Bronchial epithelial cell (primary cell): ENCODE measurements around the gene HBG2. TPM values are rescaled to one million over a fixed set of nuclear protein-coding genes. Genes with fewer than 3 reads are reported as not detected.
"Not testable (repeated sequence)": the region's sequence is repeated elsewhere in the genome, so short reads cannot be mapped to it uniquely, and the experiment has no call there.

Experiments
- DNase-seq: peaks from one replicate; pipeline ENCODE4 v3.0.0-alpha.2; 2010; ENCODE audit warnings: low read depth
- FAIRE-seq: peaks from 2 replicates; lab custom pipeline; 2011; peaks lifted over from hg19 to GRCh38; lab: Jason Lieb, UNC
- H3K27me3 ChIP-seq: 2 replicates; pipeline ENCODE4 v1.5.1; 2011; ENCODE audit warnings: low read length; ENCODE audit not compliant: control insufficient read depth, insufficient read depth
- H3K36me3 ChIP-seq: 2 replicates; pipeline ENCODE4 v1.5.1; 2011; ENCODE audit warnings: low read length; ENCODE audit not compliant: control insufficient read depth, insufficient read depth
- H3K4me3 ChIP-seq: 2 replicates; pipeline ENCODE4 v1.5.1; 2011; ENCODE audit warnings: mild to moderate bottlenecking, low read depth, low read length, control low read depth
- total RNA-seq: library from RNA; depleted of rRNA; stranded (reverse); fragments of >200 nt; gene quantifications from 2 replicates; pipeline ENCODE4 v1.2.1, GENCODE V29; 2014
- TF ChIP-seq, protein P1 (sequence below): IDR thresholded peaks from 2 replicates; pipeline ENCODE4 v1.5.1; 2011; ENCODE audit warnings: mild to moderate bottlenecking, moderate library complexity, low read length, control low read depth, inconsistent platforms; ENCODE audit not compliant: insufficient read depth, severe bottlenecking

Gene HBG2
- total RNA-seq, 1 donor from 2014 or later: not detected

DNA sequence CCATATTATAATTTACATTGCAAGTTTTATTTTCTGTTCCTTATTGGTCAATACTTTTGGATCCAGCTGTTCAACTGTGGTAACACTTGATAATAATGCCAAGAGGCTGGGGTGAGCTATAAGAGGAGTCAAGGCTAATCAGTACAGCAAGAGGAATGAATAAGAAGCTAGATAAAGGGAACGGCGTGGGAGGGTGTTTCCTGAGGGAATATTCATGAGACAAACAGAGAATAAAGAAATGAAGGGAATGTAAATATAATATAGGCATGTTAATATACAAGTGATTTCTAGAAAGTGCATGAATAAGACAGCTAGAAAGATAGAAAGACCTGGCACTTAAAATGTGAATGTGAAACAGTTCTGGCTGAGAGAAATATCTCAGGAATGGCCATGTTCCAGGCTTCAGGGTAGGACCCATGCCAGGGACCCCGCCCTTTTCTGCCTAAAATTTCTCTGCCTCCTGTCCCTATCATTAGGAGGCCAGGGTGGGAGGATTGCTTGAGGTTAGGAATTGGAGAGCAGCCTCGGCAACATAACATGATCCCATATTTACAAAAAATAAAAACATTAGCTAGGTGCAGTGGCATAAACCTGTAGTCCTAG lies 43.2 kb upstream of the HBG2 start:
- TF ChIP-seq, protein P1, sequence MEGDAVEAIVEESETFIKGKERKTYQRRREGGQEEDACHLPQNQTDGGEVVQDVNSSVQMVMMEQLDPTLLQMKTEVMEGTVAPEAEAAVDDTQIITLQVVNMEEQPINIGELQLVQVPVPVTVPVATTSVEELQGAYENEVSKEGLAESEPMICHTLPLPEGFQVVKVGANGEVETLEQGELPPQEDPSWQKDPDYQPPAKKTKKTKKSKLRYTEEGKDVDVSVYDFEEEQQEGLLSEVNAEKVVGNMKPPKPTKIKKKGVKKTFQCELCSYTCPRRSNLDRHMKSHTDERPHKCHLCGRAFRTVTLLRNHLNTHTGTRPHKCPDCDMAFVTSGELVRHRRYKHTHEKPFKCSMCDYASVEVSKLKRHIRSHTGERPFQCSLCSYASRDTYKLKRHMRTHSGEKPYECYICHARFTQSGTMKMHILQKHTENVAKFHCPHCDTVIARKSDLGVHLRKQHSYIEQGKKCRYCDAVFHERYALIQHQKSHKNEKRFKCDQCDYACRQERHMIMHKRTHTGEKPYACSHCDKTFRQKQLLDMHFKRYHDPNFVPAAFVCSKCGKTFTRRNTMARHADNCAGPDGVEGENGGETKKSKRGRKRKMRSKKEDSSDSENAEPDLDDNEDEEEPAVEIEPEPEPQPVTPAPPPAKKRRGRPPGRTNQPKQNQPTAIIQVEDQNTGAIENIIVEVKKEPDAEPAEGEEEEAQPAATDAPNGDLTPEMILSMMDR: no peak
- DNase-seq: no peak
- FAIRE-seq: no peak
- Histone ChIP-seq H3K36me3 (no peaks in the 10 kb centered on the region), H3K4me3 (no peak overlapping the region), H3K27me3 (no peaks in the 10 kb centered on the region)

DNA sequence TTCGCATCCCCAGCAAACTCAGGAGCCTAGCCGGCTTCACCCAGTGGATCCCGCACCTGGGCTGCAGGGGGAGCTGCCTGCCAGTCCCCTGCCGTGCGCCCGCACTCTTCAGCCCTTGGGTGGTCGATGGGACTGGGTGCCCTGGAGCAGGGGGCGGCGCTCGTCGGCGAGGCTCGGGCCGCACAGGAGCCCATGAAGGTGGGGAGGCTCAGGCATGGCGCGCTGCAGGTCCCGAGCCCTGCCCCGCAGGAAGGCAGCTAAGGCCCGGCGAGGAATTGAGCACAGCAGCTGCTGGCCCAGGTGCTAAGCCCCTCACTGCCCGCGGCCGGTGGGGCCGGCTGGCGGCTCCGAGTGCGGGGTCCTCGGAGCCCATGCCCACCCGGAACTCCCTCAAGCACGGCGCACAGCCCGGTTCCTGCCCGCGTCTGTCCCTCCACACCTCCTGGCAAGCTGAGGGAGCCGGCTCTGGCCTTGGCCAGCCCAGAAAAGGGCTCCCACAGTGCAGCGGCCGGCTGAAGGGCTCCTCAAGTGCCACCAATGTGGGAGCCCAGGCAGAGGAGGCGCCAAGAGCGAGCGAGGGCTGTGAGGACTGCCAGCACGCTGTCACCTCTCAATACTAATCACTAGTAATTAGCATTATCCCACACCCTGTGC lies 39.9 kb upstream of the HBG2 start:
- not testable (repeated sequence) for H3K27me3 ChIP-seq, DNase-seq, H3K4me3 ChIP-seq, FAIRE-seq, H3K36me3 ChIP-seq

DNA sequence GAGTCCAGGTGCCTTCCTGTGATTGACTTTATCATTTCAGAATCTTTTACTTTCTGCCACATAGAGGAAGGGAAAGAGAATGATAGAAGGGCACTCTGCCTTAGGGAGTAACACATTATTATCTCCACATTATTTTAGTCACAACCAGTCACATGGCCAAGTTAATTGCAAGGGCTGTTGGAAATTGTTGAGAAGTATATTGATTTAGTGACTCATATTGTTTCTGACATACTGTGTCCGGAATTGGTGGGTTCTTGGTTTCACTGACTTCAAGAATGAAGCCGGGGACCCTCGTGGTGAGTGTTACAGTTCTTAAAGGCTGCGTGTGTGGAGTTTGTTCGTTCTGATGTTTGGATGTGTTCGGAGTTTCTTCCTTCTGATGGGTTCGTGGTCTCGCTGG lies 38.4 kb upstream of the HBG2 start:
- TF ChIP-seq, protein P1: no peak
- H3K36me3 ChIP-seq: no peaks in the 10 kb centered on the region
- FAIRE-seq: no peak
- H3K27me3 ChIP-seq: no peaks in the 10 kb centered on the region
- no peak overlapping the region for H3K4me3 ChIP-seq
- DNase-seq: no peak

DNA sequence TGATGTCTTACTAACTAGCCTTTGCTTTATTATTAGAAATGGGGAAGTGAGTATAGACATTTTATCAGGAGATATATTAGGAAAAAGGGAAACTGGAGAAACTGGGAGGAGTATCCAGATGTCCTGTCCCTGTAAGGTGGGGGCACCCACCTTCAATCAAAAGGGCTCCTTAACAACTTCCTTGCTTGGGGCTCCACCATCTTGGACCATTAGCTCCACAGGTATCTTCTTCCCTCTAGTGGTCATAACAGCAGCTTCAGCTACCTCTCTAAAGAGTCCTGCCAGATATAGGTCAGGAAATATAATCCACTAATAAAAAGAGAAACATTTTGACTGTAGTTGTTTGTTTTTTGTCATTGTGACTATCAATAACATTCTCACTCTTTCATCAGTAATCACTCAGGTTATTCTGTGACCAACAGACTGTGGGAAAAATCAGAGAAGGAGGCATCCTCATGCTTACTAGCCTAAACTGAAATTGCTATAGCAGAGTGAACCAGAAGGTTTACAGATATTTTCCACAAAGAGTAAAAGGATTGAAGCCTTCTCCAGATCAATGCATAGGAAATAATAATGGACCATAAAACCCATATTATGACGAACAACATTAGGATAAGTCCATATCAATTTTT lies 36.7 kb upstream of the HBG2 start:
- Histone ChIP-seq H3K27me3 (no peaks in the 10 kb centered on the region), H3K4me3 (no peak overlapping the region), H3K36me3 (no peaks in the 10 kb centered on the region)
- TF ChIP-seq, protein P1: peak; percentile 80
- DNase-seq (peak; percentile 70), FAIRE-seq (no peak)

DNA sequence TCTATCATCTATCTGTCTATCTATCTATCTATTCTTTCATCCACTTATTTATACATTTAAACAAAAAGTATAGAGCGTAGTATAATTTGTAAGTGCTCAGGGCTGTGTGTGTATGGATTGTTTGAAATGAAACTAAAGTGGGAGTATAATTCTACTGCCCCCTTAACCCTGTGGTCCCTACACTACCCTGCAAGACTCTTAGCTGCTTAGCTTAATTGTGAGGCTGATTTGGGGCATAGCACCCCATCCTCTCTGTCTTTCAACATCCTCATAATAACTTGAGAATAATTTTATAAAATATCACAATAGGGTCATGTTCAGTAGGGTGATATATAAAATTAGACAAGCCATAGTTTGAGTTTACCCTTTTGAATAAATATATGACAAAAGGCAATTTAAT lies 35.5 kb upstream of the HBG2 start:
- H3K4me3 ChIP-seq: no peak overlapping the region
- no peaks in the 10 kb centered on the region for H3K27me3 ChIP-seq
- no peak for FAIRE-seq
- DNase-seq: no peak
- H3K36me3 ChIP-seq: no peaks in the 10 kb centered on the region
- TF ChIP-seq, protein P1: no peak

DNA sequence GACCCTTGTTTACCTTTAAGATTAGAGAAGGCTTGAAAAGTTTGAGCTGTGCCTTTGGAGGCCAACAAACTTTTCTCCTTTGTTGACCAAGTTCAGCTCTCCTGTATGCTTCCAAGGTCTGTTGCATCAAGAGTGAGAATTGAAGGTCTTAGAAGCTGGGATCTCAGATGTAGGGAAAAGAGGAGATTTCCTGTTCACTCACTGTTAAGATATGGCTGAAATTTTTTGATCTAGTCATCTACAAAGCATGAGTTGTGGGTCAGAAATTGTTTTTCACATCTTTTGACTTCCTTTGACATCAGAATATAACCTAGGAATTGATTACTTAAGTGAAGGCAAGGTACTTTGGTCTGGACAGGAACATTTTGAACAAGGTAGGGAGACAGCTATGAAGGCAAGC lies 35.1 kb upstream of the HBG2 start:
- no peaks in the 10 kb centered on the region for H3K27me3 ChIP-seq
- peak; percentile 31 for DNase-seq
- H3K4me3 ChIP-seq: no peak overlapping the region
- TF ChIP-seq, protein P1: no peak
- H3K36me3 ChIP-seq: no peaks in the 10 kb centered on the region
- FAIRE-seq: no peak
